Loucy (cell line): ENCODE data around the gene SCGB1A1.

Experiments used
- CTCF ChIP-seq: fragments of 200-600 bp; sonication (generic); conservative IDR thresholded peaks from 2 replicates; pipeline ENCODE4 v1.5.1; 2014; ENCODE audit warnings: mild to moderate bottlenecking, antibody characterized with exemption, low read length
- EZH2phosphoT487 ChIP-seq: fragments of 200-600 bp; IDR thresholded peaks from 2 replicates; pipeline ENCODE4 v1.6.1; 2018; ENCODE audit warnings: antibody characterized with exemption, mild to moderate bottlenecking, moderate library complexity, borderline replicate concordance

- TF ChIP-seq CTCF (no peak), EZH2phosphoT487 (no peak)
These were observed 37.8 kb downstream of the SCGB1A1 start for GRCh38 chr11:62456630-62457029.
